Left ventricle myocardium superior (tissue), 1 donor: ENCODE data around the gene SPATA12. TPM values are rescaled to one million over a fixed set of nuclear protein-coding genes. Genes with fewer than 3 reads are reported as not detected.

ENCODE experiments used
- ATAC-seq: fragments of 200-7000 bp; cut with Tn5 transposase; one replicate; pipeline ENCODE4 v1.9.1; 2020; ENCODE audit warnings: mild to moderate bottlenecking, moderate library complexity
- DNase-seq: peaks from one replicate; pipeline ENCODE4 v3.0.0-alpha.2; 2020
- intact Hi-C: fragments of 100-400 bp; cut with micrococcal nuclease; formaldehyde crosslinking; loops from one replicate; pipeline ENCODE4 v1.11.0; 2022
- total RNA-seq: library from RNA; stranded (reverse); fragmentation: NEBNext Ultra II Directional; extraction: Animal tissue kit (Norgen Biotek cat#: 25700); gene quantifications from one replicate; pipeline ENCODE4 v1.2.1, GENCODE V29; 2021
- donor health status: DM: no; HTN: yes; CAD: no; lungs with severe emphysema.

The SPATA12 gene
- total RNA-seq, 1 donor from 2014 or later, result not detected

GRCh38 chr3:57048052-57048671 lies 12.3 kb upstream of the SPATA12 start:
- DNase-seq (no peak), ATAC-seq (peak; percentile 73)
- intact Hi-C loops, result no loop called here

- intact Hi-C loops, result no loop called here
- ATAC-seq (no peak), DNase-seq (no peak)
These were observed 11.7 kb upstream of the SPATA12 start for GRCh38 chr3:57048728-57049127.

GRCh38 chr3:57052662-57053061 lies 7.8 kb upstream of the SPATA12 start:
- DNase-seq (no peak), ATAC-seq (no peak)
- intact Hi-C loops, result no loop called here

GRCh38 chr3:57053122-57053521 lies 7.3 kb upstream of the SPATA12 start:
- intact Hi-C loops, result no loop called here
- ATAC-seq, result no peak
- DNase-seq, result no peak

- DNase-seq (no peak), ATAC-seq (no peak)
- intact Hi-C loops, result no loop called here
These were observed 3.1 kb upstream of the SPATA12 start for GRCh38 chr3:57057351-57057750.

GRCh38 chr3:57059411-57059810 lies 1.1 kb upstream of the SPATA12 start:
- intact Hi-C loops, result no loop called here
- ATAC-seq (no peak), DNase-seq (no peak)

- intact Hi-C loops, result loop anchor here (10.0 kb wide), 1 partner anchor 67 kb away; no protein-coding TSS in a partner anchor
- no peak for DNase-seq
- no peak for ATAC-seq
These were observed 1.1 kb downstream of the SPATA12 start for GRCh38 chr3:57061556-57061955.

GRCh38 chr3:57062101-57062631 lies 1.7 kb downstream of the SPATA12 start:
- ATAC-seq (peak; percentile 60), DNase-seq (peak; percentile 32)
- intact Hi-C loops, result loop anchor here (10.0 kb wide), 1 partner anchor 67 kb away; no protein-coding TSS in a partner anchor

- intact Hi-C loops, result loop anchor here (10.0 kb wide), 1 partner anchor 68 kb away; no protein-coding TSS in a partner anchor
- DNase-seq, result no peak
These were observed 2.6 kb downstream of the SPATA12 start for GRCh38 chr3:57063032-57063431.

GRCh38 chr3:57064001-57064400 lies 3.5 kb downstream of the SPATA12 start:
- ATAC-seq (no peak), DNase-seq (no peak)
- intact Hi-C loops, result loop anchor here (10.0 kb wide), 1 partner anchor 69 kb away; no protein-coding TSS in a partner anchor

More at GRCh38 chr3:57063032-57063431, 2.6 kb downstream of the SPATA12 start:
- peak; percentile 22 for ATAC-seq

GRCh38 chr3:57064572-57064971 lies 4.1 kb downstream of the SPATA12 start:
- intact Hi-C loops, result loop anchor here (10.0 kb wide), 1 partner anchor 70 kb away; no protein-coding TSS in a partner anchor
- ATAC-seq, result no peak
- no peak for DNase-seq

- no peak for DNase-seq
- ATAC-seq, result no peak
- intact Hi-C loops, result loop anchor here (10.0 kb wide), 1 partner anchor 71 kb away; no protein-coding TSS in a partner anchor
These were observed 5.1 kb downstream of the SPATA12 start for GRCh38 chr3:57065588-57065987.

- no peak for DNase-seq
- intact Hi-C loops, result loop anchor here (10.0 kb wide), 1 partner anchor 72 kb away; no protein-coding TSS in a partner anchor
- ATAC-seq, result no peak
These were observed 6.0 kb downstream of the SPATA12 start for GRCh38 chr3:57066471-57066870.

- intact Hi-C loops, result loop anchor here (10.0 kb wide), 1 partner anchor 74 kb away; no protein-coding TSS in a partner anchor
- DNase-seq (peak; percentile 55), ATAC-seq (peak; percentile 93)
These were observed 8.1 kb downstream of the SPATA12 start for GRCh38 chr3:57068437-57069089.

GRCh38 chr3:57069503-57069902 lies 9.0 kb downstream of the SPATA12 start:
- ATAC-seq (no peak), DNase-seq (no peak)
- intact Hi-C loops, result loop anchor here (10.0 kb wide), 1 partner anchor 75 kb away; no protein-coding TSS in a partner anchor

GRCh38 chr3:57073628-57074027 lies 13.2 kb downstream of the SPATA12 start:
- no peak for DNase-seq
- ATAC-seq, result no peak
- intact Hi-C loops, result no loop called here

GRCh38 chr3:57074135-57074534 lies 13.7 kb downstream of the SPATA12 start:
- DNase-seq, result no peak
- no peak for ATAC-seq
- intact Hi-C loops, result no loop called here

- ATAC-seq, result no peak
- intact Hi-C loops, result no loop called here
- DNase-seq, result no peak
These were observed 16.0 kb downstream of the SPATA12 start for GRCh38 chr3:57076422-57076951.

GRCh38 chr3:57077630-57078343 lies 17.3 kb downstream of the SPATA12 start:
- intact Hi-C loops, result no loop called here
- DNase-seq, result no peak
- ATAC-seq, result no peak
